NCI-H446 (cell line): Measurements from ENCODE around the gene STX16.

Source experiments
- DNase-seq, 2 experiments: peaks; one replicate each; lab custom pipeline; 2025; lab: John Stamatoyannopoulos, UW

The STX16 gene, protein sequence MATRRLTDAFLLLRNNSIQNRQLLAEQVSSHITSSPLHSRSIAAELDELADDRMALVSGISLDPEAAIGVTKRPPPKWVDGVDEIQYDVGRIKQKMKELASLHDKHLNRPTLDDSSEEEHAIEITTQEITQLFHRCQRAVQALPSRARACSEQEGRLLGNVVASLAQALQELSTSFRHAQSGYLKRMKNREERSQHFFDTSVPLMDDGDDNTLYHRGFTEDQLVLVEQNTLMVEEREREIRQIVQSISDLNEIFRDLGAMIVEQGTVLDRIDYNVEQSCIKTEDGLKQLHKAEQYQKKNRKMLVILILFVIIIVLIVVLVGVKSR

DNA sequence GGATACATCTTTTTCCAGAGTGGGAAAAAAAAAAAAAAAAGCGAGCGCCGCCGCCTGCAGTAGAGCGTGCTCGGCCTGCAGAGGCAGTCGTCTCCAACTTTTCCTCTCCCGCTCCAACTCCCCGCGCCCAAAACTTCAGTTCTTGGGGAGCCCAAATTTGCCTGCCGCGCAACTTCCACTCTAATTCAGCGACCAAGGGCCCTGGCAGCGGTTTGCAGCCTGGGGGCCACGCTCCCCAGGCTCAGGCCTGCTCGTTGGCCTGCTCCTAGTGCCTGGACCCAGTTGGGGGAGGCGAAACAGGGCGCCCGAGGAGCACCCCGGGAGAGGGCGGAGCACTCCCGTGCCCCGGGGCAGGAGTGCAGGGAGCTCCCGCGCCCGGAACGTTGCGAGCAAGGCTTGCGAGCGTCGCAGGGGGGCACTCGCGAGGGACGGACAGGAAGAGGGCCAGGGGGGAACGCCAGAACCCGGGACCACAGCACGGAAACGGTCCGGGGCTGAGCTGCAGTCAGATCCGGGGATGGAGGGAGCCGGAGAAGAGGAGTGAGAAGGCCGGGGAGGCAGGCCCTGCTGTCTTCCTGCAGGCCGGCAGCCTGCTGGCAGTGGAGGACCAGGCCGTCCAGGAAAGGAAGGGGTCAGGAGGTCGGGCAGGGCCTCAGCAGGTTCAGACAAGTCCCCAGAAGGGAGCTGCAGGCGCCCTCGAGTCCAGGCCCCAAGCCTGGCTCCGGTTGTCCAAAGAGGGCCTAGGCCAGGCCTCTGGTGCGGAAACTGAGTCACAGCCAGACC is at the start of gene STX16:
Gene STX16, plus strand, starts transcription at position 508 of the 783 bp plus-strand sequence. CDS start 724 bp downstream, outside the sequence.
- peak; percentile 88 to 95 for DNase-seq

DNA sequence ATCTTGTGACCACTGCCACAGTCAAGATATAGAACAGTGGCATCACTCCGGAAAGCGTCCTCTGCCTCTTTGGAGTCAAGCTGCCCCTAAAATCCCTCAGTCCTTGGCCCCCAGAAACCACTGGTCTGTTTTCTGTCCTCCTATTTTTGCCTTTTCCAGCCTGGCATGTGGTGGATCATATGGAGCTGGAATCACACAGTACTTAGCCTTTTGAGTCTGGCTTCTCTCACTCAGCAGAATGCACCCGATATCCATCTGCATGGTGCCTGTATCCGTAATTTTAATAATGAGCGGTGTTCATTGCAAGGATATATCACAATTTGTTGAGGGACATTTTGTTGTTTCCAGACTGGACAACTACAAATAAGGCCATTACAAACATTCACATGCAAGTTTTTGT is 49.0 kb upstream of the STX16 start:
- no peak for DNase-seq

DNA sequence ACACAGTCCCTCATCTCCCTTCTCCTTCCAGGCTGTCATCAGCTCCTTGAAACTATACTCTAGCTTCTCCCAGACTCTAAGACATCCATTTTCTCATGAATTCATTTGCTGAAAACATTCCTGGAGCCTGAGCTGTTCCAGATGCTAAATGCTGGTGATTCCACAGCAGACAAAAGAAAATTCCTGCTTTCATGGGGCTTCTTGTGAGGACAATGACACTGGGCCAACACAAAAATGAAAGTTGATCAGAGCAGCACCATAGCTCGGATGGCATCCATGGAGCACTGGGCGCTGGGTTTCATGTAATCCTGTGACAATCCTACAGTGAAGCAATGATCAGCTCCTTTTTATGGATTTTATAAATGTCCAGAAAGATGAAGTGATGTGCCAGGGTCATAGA is 47.4 kb upstream of the STX16 start:
- DNase-seq = no peak

DNA sequence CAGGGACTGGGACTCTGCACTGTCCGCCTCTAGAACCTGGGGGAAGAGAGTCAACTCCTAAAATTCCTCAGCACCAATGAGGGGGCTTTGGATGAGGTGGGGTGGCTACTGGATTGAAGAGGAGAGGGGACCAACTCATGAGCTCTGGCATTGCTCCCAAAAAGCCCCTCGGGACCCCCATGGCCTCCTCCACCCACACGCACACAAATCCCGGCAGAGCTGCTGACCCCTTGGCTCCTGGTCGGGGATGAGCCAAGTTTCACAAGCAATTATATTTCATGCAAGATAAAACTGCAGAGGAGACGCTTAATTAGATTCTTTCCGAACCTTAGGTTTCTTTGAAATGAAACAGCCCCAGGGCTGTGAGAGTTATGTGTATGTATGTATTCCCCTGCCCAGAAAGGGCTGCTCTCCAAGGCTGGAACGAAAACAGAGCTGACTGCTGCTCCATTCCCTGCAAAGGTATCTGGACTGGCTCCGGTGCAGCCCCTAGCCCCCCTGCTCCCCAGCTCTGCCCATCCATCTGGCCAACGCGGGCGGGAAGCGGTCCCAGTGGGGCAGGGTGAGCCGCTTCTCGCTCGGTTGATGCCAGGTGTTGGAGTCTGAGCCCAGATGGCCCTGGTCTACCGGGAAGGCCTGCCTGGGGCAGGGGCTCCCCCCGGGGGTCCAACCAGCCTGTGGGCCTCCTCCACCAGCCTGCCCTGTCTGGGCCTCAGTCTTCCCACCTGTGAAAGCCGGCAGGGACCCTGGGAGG is 46.8 kb upstream of the STX16 start:
- no peak for DNase-seq

DNA sequence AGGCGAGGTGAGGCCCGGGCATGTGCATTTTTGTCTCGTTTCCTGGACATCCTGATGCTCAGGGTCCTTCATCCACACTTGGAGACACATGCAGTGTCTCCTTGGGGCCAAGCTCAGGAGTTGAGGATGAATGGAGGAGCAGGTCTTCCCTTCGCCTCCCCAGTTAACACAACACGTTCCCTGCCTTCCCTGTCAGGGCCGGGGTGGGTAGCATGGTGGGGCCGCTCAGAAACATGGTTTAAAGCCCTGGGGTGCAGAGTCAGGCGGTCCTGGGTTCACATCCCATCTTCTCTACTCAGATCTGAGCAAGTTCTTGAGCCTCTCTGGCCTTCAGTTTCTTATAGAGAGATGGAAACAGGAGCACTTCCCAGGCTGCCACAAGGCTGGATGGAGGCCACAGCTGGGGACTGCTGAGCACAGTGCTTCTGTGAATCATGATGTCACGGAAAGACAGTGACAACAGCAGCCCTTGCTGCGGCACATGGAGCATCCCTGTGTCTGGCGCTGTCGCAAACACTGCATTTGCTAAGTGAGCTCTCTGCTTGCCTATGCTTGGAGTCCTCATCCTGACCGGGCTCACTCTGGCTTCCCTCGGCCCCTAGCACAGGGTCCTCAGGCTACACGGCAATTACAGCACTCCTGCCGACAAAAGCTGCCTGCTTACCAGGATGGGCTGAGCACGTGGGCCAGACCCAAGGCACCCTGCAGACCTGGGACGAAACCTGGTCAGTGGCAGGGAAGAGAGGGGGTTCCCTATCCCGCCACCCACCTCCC is 45.6 kb upstream of the STX16 start:
- DNase-seq = no peak

DNA sequence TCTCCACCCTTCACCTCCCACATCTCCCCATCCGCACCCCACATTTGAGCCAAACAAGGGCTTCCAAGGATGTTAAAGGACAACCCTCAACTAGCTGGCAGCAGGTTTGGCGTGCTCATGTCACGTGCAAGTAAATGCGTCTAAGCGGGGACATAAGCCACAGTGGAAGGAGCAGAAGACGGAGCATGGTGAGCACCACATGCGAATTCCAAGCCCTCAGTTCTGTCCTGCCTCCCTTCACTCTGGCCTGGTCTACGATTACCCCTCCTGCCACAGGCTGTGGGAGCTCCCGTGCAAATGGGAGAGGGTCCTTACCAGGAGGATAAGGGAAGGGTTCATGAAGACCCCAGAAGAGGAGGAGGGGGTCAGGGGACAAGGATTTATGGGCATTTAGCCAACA is 44.9 kb upstream of the STX16 start:
- no peak for DNase-seq

DNA sequence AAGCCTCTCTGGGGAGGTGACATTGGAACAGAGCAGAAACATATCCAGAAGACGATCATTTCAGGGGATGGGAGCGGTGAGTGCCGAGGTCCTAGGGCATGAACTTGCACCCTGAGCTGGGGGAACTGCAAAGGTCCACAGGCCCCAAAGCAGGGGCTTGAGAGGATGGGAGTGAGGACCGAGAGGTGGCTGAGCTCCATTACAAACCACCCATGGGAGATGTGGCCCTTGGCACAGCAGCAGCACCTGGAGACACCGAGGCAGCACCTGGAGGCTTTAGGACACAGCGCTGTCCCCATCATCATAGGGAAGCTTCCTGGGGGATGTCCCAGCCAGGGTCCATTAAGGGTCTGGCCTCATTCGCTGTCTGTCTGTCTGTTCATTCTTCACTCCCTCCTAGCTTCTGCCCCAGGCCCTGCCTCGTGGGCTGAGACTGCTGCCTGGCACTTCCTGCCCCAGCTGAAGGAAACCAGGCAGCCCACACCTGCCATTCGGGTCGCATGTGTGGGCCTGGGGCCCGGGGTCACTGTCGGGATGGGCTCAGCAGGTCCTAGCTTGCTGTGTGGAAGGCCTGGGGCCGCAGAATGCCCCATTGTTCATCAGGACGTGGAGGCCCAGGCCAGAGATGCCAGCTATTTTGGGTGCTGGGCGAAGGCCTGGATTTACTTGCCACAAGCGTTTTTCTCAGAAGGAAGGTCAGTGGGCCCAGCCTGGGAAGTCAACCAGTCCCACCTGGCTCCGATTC is 42.8 kb upstream of the STX16 start:
- DNase-seq = no peak

DNA sequence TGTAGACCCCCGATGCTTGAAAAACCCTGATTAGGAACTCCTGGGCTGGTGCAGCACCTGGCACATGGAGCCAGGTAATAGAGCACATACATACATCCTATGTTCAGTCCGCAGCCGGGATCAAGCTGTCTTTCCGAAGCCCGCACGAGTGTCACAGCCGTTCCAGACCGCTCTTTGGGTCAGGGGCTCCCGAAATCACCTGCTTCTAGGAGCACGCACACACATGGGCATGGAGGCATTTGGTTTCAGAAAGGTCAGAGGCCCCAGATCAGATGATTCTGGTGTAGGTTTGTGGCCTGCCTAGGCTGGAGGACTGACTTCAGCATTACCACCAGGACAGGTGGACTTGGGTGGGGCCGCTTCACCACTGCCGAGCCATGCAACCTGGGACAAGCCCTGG is 42.1 kb upstream of the STX16 start:
- DNase-seq = no peak

DNA sequence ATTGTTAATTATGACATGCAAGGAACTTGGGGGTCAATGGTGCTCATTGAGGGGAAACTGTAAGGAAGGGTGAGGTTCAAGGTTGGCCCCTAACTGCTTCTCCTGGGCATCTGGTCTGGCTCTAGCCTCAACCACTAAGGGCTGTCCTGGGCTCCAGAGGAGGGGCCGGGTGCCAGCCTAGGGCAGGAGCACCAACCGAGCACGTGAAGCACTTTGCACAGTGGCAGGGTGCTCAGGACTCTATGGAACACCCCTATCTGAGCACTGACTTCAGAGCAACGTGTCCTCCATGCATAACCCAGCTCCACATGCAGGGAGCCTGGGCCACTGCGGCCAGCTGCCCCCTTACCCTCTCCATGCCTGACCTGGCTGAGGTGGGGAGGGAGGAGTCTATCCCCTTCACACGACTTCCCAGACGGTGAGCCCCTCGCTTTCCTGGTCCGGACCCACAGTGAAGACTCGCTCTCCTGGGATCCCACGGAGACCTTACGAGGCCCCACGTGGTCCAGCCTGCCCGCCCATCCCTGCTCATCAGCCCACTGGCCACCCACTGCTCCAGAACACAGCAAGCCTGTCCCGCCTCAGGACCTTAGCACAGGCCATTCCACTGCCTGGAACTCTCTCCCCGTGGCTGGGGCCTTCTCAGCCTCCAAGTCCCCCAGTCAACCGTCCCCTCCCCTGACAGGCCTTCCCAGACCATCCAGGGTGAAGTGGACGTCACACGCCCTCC is 40.8 kb upstream of the STX16 start:
- no peak for DNase-seq

DNA sequence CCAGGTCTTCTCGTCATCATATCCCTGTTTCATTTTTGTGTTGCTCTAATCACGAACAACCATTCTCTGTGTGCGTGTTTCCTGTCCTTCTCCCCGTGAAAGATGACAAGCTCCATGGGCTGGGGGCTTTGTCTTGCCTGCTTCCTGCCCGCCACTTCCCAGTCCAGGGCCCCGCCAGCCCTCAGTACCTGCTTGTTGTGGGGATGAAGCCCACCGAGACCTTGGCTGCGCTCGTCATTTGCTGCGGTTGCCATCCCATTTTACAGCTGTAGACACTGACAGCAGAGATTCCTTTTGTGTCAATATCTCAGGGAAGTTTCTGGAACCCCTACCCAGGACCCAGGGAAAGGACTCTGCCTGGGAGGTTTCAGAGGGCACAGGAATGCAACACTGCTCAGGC is 40.3 kb upstream of the STX16 start:
- DNase-seq = no peak

DNA sequence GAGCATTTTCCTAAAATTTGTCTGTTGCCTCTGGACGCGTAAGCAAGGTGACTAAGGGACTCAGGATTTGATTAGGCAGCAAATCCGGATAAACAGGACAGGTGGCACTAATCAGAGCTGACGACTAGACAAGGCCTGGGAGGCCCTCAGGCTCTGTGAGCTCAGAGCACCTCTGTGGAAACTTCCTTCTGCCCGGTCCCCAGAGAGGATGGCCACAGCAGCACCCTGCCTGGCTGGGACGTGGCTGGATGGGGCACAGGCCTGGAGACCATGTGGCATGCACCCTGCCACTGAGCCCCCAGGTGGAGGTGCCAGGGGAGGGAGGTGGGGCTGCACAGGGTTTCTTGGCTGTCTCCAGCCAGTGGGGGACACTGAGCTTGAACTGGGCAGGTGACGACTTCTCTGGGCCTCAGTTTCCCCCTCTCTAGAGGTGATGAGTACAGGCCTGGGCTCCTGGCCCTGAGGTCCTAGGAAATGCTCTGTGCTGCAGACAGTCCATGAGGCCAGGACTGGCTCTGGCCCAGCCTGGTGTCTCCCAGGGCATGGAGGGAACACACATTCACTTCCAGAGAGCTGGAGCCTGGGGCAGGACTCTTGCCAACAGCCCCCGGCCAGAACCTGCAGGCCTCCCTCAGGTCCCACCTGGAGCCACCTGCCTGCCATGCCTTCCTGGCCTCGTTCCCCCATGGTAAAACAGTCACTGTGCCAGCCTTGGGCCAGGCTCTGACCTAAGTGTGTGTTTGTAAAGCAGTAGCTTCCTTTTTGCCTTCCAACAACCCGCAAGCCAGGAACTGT is 39.6 kb upstream of the STX16 start:
- DNase-seq = no peak

DNA sequence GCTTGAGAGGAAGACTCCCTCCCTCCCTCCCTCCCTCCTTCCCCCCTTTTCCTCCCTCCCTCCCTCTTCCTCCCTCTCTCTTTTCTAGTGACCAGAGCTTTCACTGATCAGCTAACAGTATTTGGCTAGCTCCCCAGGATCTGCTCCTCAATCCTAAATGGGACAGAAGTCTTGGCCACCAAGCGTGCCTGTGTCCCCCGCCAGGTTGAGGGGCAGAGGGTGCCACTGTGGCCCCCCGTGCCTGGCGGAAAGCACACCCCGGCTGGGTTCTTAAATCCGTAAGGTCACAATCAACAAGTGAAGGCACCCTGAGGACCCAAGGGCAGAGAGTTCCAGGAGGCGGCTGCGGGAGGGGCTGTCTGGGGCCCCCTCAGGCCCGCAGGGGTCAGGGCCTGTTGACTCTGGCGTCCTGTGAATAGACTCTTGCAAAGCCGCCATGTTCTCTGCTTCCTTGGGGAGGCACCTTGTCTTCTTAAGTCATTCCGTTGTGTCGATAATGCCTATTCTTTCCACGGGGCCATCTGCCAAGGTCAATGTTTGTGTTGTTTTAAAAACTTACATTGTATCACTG is 38.9 kb upstream of the STX16 start:
- DNase-seq = no peak

DNA sequence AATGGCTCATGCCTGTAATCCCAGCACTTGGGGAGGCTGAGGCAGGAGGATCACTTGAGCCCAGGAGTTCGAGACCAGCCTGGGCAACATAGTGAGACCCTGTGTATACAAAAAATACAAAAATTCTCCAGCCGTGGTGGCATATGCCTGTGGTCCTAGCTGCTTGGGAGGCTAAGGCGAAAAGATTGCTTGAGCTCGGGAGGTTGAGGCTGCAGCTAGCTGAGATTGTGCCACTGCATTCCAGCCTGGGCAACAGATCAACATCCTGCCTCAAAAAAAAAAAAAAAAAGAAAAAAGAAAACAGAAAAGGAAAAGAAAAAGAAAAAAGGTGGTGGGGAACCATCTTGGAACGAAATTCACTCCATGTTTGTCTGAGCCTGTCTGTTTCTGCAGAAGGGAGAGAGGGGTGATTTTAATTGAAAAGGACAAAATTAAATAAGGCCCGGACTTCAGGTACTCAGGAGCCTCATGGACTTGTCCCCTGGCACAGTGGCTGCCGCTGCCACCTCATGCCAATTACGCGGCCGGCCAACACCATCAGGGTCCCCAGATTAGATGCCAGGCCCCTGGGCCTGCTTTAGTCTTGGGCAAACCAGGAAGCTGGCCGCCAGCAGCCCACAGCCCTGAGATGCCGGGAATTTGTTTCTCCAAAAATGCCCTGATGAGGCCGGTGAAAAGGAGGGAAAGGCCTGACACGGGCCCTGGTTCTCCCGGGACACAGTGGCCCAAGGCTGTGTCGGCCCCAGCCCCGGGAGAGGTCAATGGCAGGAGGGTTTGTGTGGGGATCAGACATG is 37.8 kb upstream of the STX16 start:
- no peak for DNase-seq

DNA sequence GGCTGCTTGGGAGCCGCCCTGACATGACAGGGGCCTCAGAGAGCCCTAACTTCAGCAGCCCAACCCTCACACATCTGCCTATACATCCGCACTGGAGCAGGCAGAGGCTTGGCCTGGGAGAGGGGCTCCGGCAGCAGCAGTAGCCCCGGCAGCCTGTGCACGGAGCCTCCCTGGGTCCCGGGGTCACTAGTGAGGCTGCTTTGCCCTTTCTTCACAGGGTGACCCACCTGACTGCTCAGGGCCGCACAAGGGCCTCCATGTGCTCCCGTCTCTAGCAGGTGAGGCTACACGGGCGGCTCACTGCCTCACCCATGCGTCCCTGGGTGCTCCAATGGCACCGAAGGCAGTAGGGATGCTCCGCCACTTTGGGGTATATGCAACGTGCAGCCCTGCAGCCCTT is 36.7 kb upstream of the STX16 start:
- no peak for DNase-seq

DNA sequence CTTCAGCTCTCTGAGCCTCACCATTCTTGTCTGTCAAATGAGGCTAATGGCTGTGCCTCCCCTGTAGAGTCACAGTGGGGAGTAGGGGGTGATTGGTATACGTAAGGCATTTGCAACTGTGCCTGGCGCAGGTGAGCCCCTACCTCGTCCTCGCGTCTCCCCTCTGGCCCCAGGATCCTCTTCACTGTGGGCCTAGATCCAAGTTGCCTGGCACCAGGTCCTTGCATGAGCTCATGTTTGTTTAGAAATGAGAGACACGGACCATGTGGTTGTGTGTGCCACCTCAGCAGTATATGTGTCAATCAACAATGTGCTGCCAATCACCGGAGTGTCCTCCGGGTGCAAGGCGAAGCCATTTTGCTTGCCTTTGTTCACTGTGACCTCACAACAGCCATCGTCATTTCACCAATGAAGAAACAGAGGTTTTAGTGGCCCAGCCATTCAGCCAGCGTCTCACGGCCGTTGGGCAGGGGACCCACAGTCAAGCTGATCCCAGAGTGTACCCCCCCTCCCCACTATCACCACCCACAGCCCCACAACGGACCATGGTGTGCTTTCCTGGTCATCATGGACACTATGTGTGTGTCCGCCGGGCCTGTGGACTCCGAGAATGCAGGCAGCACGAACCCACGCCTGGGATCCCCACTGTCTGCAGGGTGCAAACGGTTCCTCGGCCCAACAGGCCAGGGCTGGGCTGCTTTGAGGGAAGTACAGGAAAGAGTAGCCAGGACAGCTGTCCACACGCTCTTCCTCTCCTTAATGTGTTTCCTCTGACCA is 35.9 kb upstream of the STX16 start:
- no peak for DNase-seq

DNA sequence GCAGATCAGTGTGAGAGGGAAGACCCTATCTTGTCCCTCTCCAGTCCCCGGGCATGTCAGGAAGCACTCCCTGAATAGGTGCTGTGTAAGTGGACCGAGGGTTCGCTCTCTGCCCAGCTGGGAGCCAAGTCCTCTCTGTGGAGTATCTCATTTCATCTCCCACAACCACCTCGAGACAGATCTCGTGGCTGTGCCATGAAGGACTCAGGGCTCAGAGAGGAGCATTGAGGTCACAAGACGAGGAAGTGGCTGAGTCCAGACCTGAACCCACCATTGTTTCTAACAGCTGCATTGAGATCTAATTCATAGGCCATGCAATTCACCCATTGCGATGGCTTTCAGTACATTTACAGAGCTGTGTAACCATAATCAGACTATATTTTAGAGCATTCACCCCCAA is 34.7 kb upstream of the STX16 start:
- no peak for DNase-seq

DNA sequence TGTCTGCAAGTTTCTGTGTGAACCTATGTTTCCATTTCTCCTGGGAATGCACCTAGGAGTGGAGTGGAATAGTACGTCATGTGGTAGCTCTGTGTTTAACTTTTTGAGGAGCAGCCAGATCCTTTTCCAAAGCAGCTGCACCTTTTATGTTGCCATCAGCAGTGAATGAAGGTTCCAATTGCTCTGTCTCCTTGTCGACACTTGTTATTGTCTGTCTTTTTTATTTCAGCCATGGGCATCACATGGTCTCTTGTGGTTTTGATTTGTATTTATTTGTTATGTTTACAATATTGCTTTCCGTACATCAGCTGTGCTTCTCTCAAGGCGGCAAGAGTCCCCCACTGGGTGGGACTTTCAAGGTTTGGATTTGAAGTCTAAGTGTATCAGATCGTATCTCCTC is 33.9 kb upstream of the STX16 start:
- no peak for DNase-seq
